Activated CD8-positive, alpha-beta T cell treated with anti-CD3 and anti-CD28 coated beads for 36 hours (primary cell): ENCODE results near the gene CC2D1A. TPM values are rescaled to one million over a fixed set of nuclear protein-coding genes. Genes with fewer than 3 reads are reported as not detected.

Experiments used
- ATAC-seq: fragments of 200-7000 bp; cut with Tn5 transposase; one replicate; pipeline ENCODE4 v1.10.0; 2021; ENCODE audit warnings: mild to moderate bottlenecking, moderate library complexity
- CTCF ChIA-PET: fragments of 350-600 bp; sonication (Branson Sonifier 250); formaldehyde crosslinking; loops from one replicate; lab custom pipeline; 2021; ENCODE audit warnings: antibody characterized with exemption; lab: Charles Lee
- POLR2A ChIA-PET: fragments of 350-600 bp; sonication (Branson Sonifier 250); formaldehyde crosslinking; loops from one replicate; lab custom pipeline; 2021; ENCODE audit warnings: antibody characterized with exemption; lab: Charles Lee
- DNase-seq: peaks from one replicate; pipeline ENCODE4 v3.0.0-alpha.2; 2020
- H3K27ac Mint-ChIP-seq: one replicate; pipeline ENCODE4 v1.8.0; 2021; ENCODE audit warnings: mild to moderate bottlenecking, mixed read lengths
- H3K27me3 Mint-ChIP-seq: one replicate; pipeline ENCODE4 v1.8.0; 2021; ENCODE audit warnings: mixed read lengths
- H3K36me3 Mint-ChIP-seq: one replicate; pipeline ENCODE4 v1.8.0; 2021; ENCODE audit warnings: low read depth, mixed read lengths
- H3K4me1 Mint-ChIP-seq: one replicate; pipeline ENCODE4 v1.8.0; 2021; ENCODE audit warnings: low read depth, mixed read lengths
- H3K4me3 Mint-ChIP-seq: one replicate; pipeline ENCODE4 v1.8.0; 2021; ENCODE audit warnings: mild to moderate bottlenecking, moderate library complexity, mixed read lengths
- H3K9me3 Mint-ChIP-seq: one replicate; pipeline ENCODE4 v1.8.0; 2021; ENCODE audit warnings: mixed read lengths
- CTCF ChIP-seq: fragments of 200-600 bp; IDR thresholded peaks from one replicate; pipeline ENCODE4 v1.8.0; 2022; ENCODE audit warnings: antibody characterized with exemption, mild to moderate bottlenecking
- intact Hi-C: fragments of 100-400 bp; cut with micrococcal nuclease; formaldehyde crosslinking; loops from one replicate; pipeline ENCODE4 v1.10.0; 2022
- total RNA-seq, 2 experiments: library from RNA; stranded (reverse); gene quantifications; one replicate each; pipeline ENCODE4 v1.2.3, GENCODE V29; 2021

Gene CC2D1A
- total RNA-seq, 2 experiments from 2014 or later = 22.4 to 23.8 TPM

GRCh38 chr19:13906910-13907309 lies 909 bp downstream of the CC2D1A start:
- H3K36me3 Mint-ChIP-seq = peaks cover 15% of the 10 kb centered on the region
- TF ChIP-seq CTCF = no peak
- no peaks in the 10 kb centered on the region for H3K27me3 Mint-ChIP-seq
- no peaks in the 10 kb centered on the region for H3K9me3 Mint-ChIP-seq
- peaks cover 18% of the 10 kb centered on the region for H3K4me1 Mint-ChIP-seq
- peak overlapping the region; percentile 74 for H3K4me3 Mint-ChIP-seq
- CTCF ChIA-PET = interaction anchor here (0.8 to 1.5 kb wide), 5 partner anchors 33 to 165 kb away, joined by 3 to 8 read pairs (median 4); partner anchors contain the start of genes IL27RA and MISP3
- no peak for DNase-seq
- intact Hi-C loops = no loop called here
- H3K27ac Mint-ChIP-seq = peak overlapping the region; percentile 62
- POLR2A ChIA-PET = no interaction called here
- ATAC-seq = no peak

GRCh38 chr19:13908674-13909073 lies 2.7 kb downstream of the CC2D1A start:
- ChIA-PET CTCF (no interaction called here), POLR2A (no interaction called here)
- DNase-seq (no peak), ATAC-seq (no peak)
- Mint-ChIP-seq H3K27ac (no peak overlapping the region), H3K9me3 (no peaks in the 10 kb centered on the region), H3K36me3 (peaks cover 18% of the 10 kb centered on the region), H3K4me1 (peaks cover 18% of the 10 kb centered on the region), H3K27me3 (no peaks in the 10 kb centered on the region), H3K4me3 (no peak overlapping the region)
- intact Hi-C loops = no loop called here
- TF ChIP-seq CTCF = no peak

- Mint-ChIP-seq H3K4me3 (no peak overlapping the region), H3K27ac (no peak overlapping the region), H3K36me3 (peaks cover 18% of the 10 kb centered on the region), H3K27me3 (no peaks in the 10 kb centered on the region), H3K4me1 (peaks cover 18% of the 10 kb centered on the region), H3K9me3 (no peaks in the 10 kb centered on the region)
- no peak for TF ChIP-seq CTCF
- intact Hi-C loops = no loop called here
- no peak for ATAC-seq
- no peak for DNase-seq
- ChIA-PET POLR2A (no interaction called here), CTCF (no interaction called here)
Observed at GRCh38 chr19:13909430-13909829, 3.4 kb downstream of the CC2D1A start.

GRCh38 chr19:13913352-13913751 lies 7.4 kb downstream of the CC2D1A start:
- Mint-ChIP-seq H3K27ac (no peak overlapping the region), H3K4me1 (no peaks in the 10 kb centered on the region), H3K27me3 (no peaks in the 10 kb centered on the region), H3K4me3 (no peak overlapping the region), H3K9me3 (no peaks in the 10 kb centered on the region), H3K36me3 (peaks cover 19% of the 10 kb centered on the region)
- CTCF ChIA-PET = no interaction called here
- intact Hi-C loops = no loop called here
- POLR2A ChIA-PET = no interaction called here
- DNase-seq (no peak), ATAC-seq (no peak)
- TF ChIP-seq CTCF = no peak

- H3K36me3 Mint-ChIP-seq = peaks cover 18% of the 10 kb centered on the region
- POLR2A ChIA-PET = no interaction called here
Observed at GRCh38 chr19:13914777-13915176, 8.8 kb downstream of the CC2D1A start.

More at GRCh38 chr19:13914777-13915176, 8.8 kb downstream of the CC2D1A start:
- no peak for TF ChIP-seq CTCF
- CTCF ChIA-PET = no interaction called here
- ATAC-seq (no peak), DNase-seq (no peak)
- Mint-ChIP-seq H3K4me1 (no peaks in the 10 kb centered on the region), H3K4me3 (no peak overlapping the region), H3K27ac (no peak overlapping the region), H3K27me3 (no peaks in the 10 kb centered on the region), H3K9me3 (no peaks in the 10 kb centered on the region)
- intact Hi-C loops = no loop called here
